ENCODE measurements around the gene TMEM97.
A peak's percentile ranks its signal among the peaks of the same experiment; 100 is the strongest.
"Not testable (repeated sequence)": the region's sequence is repeated elsewhere in the genome, so short reads cannot be mapped to it uniquely, and the experiment has no call there.

Gene TMEM97

GRCh38 chr17:28338056-28338768 lies 19.2 kb downstream of the TMEM97 start:
- no peak for DNase-seq (ENCODE audit: low read depth)

DNA sequence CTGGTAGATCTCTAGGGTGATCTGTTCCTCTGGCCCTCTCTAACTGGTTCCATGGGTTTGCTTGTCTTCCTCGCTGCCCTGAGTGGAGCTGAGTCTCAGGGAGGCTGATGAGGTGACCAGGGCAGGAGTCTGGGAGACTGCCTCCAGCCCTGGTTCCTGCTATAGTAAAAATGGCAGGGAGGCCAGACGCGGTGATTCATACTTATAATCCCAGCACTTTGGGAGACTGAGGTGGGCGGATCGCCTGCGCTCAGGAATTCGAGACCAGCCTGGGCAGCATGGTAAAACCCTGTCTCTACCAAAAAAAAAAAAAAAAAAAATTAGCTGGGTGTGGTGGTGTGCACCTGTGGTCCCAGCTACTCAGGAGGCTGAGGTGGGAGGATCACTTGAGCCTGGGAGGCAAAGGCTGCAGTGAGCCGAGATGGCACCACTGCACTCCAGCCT lies 19.8 kb downstream of the TMEM97 start:
- not testable (repeated sequence) for DNase-seq (ENCODE audit: low read depth)

DNA sequence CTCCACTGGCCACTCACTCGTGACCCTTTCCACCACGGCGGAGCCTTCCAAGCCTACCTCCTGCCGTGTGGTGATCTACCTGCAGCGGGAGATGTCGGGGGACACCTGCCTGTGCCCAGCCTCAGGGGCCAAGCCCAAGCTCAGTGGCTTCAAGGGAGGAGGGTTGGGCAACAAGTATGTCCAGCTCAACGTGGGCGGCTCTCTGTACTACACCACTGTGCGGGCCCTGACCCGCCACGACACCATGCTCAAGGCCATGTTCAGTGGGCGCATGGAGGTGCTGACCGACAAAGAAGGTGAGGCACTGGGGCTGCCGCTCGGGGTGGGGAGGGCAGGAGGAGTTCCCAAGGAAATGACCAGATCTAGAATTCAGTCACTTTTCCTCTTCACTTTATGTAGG lies 20.4 kb downstream of the TMEM97 start:
- no peak for DNase-seq (ENCODE audit: low read depth)

GRCh38 chr17:28340374-28340773 lies 21.4 kb downstream of the TMEM97 start:
- DNase-seq (ENCODE audit: low read depth), result no peak

GRCh38 chr17:28341516-28341915 lies 22.5 kb downstream of the TMEM97 start:
- DNase-seq (ENCODE audit: low read depth), result no peak

GRCh38 chr17:28342313-28342712 lies 23.3 kb downstream of the TMEM97 start:
- DNase-seq (ENCODE audit: low read depth), result no peak

DNA sequence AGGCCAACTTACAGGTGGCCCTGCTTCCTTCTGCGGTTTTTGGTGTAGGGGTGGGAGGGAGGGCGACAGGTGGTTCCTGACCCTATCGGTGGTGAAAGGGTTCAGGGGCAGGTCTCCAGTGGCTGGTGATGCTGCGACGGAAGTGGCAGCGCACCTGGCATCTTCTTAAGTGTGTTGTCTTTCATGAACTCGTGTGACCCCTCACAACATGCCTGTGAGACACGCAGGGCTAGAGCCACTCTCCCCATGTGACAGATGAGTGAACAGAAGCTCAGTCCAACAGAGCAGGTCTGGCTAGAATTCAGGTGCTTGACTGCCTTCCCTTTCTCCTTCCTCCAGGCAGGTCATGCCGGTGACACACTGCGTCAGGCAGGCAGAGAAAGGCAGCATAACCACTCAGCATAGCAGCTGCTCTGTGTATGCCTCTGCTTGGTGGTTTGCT lies 24.5 kb downstream of the TMEM97 start:
- DNase-seq (ENCODE audit: low read depth), result no peak

DNA sequence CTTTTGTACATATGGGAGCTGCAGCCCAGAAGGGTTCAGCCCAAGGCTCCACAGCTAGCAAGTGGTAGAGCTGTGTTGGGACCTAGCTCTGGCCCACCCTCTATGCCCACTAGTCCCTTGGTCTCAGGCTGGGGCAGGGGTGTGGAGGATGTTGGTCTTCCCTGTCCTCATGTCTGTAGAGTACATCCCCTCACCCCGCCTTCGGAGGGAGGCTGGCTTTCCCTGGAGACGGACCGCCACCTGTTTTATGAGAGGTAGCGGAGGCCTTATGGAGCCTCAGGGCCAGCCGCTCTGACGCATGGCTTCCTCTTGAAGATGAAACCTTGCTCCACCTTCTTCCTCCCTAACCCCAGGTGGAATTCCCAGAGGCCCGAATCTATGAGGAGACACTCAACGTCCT lies 25.0 kb downstream of the TMEM97 start:
- no peak for DNase-seq (ENCODE audit: low read depth)

DNA sequence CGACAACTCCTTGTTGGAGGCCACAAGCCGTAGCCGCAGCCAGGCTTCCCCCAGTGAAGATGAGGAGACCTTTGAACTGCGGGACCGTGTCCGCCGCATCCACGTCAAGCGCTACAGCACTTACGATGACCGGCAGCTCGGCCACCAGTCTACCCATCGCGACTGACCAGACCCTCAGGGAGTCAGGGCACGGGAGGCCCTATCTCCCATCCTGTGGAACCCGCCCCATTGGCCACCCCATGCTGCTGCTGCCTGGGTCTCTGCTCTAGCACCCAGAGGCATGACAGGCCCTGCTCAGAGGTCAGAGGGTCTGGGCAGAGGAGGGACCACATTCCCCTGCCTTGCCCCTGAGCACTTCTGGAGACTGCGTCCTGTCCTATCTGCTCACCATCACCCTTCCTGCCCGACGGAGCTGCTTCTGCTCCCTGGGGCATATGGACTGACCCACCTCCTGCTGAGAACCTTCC lies 25.5 kb downstream of the TMEM97 start:
- DNase-seq (ENCODE audit: low read depth), result no peak

DNA sequence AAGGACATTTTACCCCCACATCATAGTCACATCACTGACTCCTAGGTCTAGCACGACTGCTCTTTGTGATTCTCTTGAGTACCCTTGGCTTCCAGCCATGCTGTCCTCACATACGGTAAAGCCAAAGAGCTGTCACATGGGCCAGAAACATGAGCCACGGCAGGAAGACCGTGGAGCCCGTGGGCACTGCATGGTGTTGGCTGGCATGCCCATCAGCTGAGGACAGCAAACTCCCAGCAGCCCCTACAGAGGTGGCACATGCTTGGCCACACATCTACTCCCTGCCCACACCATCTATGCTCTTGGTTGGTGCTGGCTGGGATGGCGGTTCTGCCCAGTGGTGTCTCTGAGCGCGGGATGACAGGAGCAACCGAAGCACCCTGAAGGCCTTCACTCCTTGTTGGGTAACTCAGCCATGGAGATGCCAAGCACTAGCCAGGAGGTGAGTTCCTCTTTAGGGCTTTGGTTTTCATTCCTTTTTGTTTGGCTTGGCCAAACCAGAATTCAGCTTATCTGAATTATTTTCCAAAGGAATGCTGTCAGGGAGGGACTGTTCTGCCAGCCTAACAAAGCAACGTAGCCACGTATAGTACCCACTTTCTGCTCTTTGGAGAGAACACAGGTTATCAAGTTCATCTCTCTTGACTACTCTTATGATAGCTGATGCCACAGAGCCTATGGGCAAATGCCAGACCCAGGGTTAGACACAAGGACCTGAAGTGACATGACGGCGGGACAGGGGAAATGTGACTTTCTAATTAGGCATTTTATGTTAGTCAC lies 26.6 kb downstream of the TMEM97 start:
- DNase-seq (ENCODE audit: low read depth), result no peak

- DNase-seq (ENCODE audit: low read depth), result no peak
Observed at GRCh38 chr17:28346199-28346580, 27.2 kb downstream of the TMEM97 start.

- DNase-seq (ENCODE audit: low read depth), result no peak
Observed at GRCh38 chr17:28346746-28347246, 27.8 kb downstream of the TMEM97 start.

DNA sequence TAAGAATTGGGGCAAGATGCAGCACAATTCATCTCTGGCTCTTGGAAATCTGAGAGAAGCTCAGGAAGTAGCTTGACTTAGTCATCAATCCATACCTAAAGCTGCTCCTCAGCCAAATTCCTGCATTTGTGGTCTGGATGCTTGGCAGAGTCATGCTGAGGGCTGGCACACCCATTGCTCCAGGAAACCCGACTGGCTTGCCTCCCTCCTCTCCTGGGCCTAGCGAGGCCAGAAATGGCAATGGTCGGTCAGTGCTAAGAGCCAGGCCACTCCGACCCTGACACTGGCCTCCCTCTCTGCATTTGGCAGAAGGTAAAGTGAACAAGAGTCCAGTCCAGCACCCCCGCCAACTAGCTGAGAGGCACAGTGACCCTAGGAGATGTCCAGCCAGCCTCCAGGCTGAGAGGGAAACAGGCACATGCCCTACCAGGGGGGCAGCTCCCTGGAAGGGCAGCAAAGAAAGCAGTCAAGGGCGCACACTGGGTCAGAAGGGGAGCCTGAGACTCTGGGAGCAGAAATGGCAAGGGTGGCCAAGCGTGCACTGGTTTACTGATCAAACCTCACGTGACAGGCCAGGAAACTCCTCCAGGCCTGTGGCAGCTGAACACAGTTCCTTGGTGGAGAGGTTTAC lies 28.4 kb downstream of the TMEM97 start:
- peak; percentile 70 for DNase-seq (ENCODE audit: low read depth)

DNA sequence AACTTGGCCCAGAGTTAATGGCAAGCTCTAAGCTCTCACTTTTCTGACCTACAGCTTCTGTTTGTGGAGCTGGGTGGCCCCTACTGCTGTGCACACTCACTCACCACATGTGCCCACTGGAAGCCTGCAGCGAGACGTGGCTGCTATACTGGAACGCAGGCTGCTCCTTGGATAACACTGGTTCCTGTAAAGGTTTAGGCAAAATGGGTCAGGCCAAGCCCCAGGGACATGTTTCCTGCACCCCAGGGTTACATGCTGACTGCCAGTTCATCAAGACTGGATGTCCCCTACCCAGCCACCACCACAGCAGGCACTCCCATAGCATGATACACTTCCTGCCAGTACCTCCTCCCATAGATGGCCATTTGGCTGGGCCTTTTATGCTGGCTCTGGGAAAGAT lies 30.0 kb downstream of the TMEM97 start:
- DNase-seq (ENCODE audit: low read depth), result no peak

- no peak for DNase-seq (ENCODE audit: low read depth)
Observed at GRCh38 chr17:28350271-28350670, 31.3 kb downstream of the TMEM97 start.

GRCh38 chr17:28357061-28357900 lies 38.3 kb downstream of the TMEM97 start, which contains the start of gene POLDIP2:
Gene POLDIP2 (minus strand): TSS chr17:28357527. CDS start chr17:28357448, 79 bp downstream.
- DNase-seq (ENCODE audit: low read depth), result no peak

DNA sequence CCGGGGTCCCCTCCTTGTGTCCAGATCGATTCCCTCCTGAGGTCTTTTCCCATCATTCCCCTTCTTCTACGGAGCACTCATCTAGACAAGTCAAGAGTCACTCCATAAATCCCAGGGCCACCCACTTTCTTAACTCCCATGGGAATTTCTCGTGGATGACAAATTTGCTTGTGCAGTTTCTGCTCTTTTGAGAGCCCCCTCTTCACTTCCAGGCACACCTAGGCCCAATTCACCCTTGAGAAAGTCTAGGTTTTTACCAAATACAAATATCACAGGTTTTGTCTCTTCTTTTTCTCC lies 38.8 kb downstream of the TMEM97 start:
- no peak for DNase-seq (ENCODE audit: low read depth)

- DNase-seq (ENCODE audit: low read depth), result no peak
Observed at GRCh38 chr17:28363186-28363585, 44.2 kb downstream of the TMEM97 start.

DNA sequence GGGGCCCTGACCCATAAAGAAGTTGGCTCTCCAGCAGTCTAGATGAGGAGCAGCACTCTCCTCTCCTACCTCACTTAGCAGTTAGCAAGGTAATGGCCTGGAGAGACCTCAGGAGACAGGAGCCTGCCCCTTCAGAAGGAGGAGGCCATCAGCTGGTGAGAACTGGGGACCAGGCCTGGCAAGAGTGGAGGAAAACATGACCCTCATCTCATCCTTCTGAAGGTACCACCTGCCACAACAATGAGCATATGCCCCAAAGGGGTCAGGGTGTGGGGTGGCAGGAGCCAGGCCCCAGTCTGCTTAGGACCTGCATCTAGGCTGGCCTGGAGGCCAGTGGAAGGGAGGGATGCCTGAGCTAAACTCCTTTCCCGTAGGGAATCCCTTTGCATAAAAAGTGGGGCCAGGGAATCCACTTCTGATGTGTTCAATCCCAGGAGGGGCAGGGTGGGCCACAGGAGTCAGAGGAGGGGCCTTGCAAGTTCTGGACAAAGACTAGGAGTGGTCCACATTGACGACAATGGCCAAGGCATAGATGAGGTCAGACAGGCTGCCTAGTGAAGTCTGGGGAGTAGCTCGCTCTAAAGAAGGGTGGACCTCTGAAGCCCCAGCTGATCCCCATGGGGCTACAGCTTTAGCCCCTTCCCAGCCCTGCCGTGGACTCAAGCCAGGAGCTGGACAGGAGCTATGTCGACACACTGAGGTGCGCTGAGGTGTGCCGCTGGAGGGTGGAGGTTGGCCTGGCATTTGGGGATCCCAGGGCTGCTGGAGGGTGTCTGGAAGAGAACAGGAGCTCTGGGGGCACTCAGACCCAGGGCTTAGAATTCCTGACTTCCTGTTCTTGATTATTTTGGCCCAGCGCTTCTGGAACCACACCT lies 45.0 kb downstream of the TMEM97 start:
- no peak for DNase-seq (ENCODE audit: low read depth)

DNA sequence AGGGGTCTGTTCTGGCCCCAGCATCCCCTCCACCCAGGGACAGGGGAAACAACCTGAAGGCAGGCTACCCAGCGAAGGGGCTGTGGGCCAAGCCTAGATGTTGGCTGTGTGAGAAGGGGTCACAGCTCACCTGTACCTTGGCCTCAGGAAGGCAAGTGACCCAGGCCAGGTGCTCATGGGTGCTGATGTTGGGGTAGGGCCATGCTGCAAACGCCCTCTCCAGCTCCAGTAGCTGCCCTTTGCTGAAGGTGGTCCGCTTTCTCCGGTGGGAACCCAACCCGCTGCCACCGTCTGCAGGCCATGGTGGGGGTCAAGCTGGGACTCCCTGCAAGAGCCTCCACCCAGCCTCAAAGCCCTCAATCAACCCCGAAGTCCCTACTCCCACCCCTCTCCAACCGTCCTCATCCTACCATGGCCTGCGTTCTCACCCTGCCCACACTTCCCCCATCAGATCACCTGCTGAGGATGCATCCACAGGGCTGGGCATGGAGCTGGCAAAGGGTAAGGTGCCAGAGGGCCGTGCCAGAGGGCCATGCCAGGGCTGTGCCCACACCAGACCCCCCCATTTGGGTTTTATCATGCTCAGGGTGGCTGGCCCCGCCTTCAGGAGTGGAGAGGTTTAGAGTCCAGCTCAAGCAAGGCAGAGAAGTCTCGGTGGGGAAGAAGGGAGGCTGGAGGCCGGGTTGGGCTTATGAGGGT lies 45.8 kb downstream of the TMEM97 start, which contains the start of gene SEBOX:
TSS of gene SEBOX (minus strand) at position 535 of the 699 bp plus-strand sequence. CDS start at position 487, 48 bp downstream.
- no peak for DNase-seq (ENCODE audit: low read depth)

All from HS-27A (cell line).